Liver (tissue), 9 donors: ENCODE data around the gene DNPEP. TPM values are rescaled to one million over a fixed set of nuclear protein-coding genes. Genes with fewer than 3 reads are reported as not detected.

Experiments
- DNase-seq: peaks from one replicate; pipeline ENCODE4 v3.0.0-alpha.2; 2017; ENCODE audit warnings: low spot score
- H3K27ac ChIP-seq, 2 donors: one replicate each; pipeline ENCODE4 v1.7.0; 2013; ENCODE audit warnings: inconsistent platforms in 2 of 2, low read length in 2 of 2, control low read depth in 1 of 2, low read depth in 1 of 2, mild to moderate bottlenecking in 1 of 2
- H3K27me3 ChIP-seq, 4 donors: one replicate each; pipeline versions ENCODE4 v1.6.1 to v1.7.0; 2013; ENCODE audit warnings: low read length in 3 of 4, inconsistent platforms in 1 of 4, mild to moderate bottlenecking in 1 of 4, moderate library complexity in 1 of 4; ENCODE audit not compliant: control insufficient read depth in 4 of 4, insufficient read depth in 4 of 4
- H3K36me3 ChIP-seq, 4 donors: one replicate each; pipeline versions ENCODE4 v1.6.1 to v1.7.0; 2013; ENCODE audit warnings: low read length in 3 of 4, mild to moderate bottlenecking in 3 of 4, low read depth in 1 of 4, moderate library complexity in 1 of 4; ENCODE audit not compliant: control insufficient read depth in 4 of 4, insufficient read depth in 3 of 4
- H3K4me1 ChIP-seq, 4 donors: one replicate each; pipeline versions ENCODE4 v1.6.1 to v1.7.0; 2013; ENCODE audit warnings: low read length in 3 of 4, mild to moderate bottlenecking in 3 of 4, moderate library complexity in 1 of 4; ENCODE audit not compliant: control insufficient read depth in 4 of 4, insufficient read depth in 4 of 4
- H3K4me3 ChIP-seq, 3 donors: one replicate each; pipeline versions ENCODE4 v1.6.1 to v1.7.0; 2013; ENCODE audit warnings: low read length in 3 of 3, control low read depth in 1 of 3, low read depth in 1 of 3, mild to moderate bottlenecking in 1 of 3
- H3K9ac ChIP-seq, 2 donors: one replicate each; pipeline ENCODE4 v1.7.0; 2013; ENCODE audit warnings: low read length in 2 of 2, mild to moderate bottlenecking in 2 of 2, moderate library complexity in 2 of 2, control low read depth in 1 of 2, low read depth in 1 of 2
- H3K9me3 ChIP-seq, 4 donors: one replicate each; pipeline versions ENCODE4 v1.6.1 to v1.7.0; 2013; ENCODE audit warnings: low read length in 3 of 4; ENCODE audit not compliant: control insufficient read depth in 4 of 4
- FOXA1 ChIP-seq: IDR thresholded peaks from 2 replicates; pipeline ENCODE4 v1.6.1; 2016; ENCODE audit warnings: antibody characterized with exemption
- FOXA2 ChIP-seq: IDR thresholded peaks from 2 replicates; pipeline ENCODE4 v1.6.1; 2016; ENCODE audit warnings: antibody characterized with exemption
- HNF4A ChIP-seq, 2 donors: conservative IDR thresholded peaks; 2 replicates each; pipeline ENCODE4 v1.6.1; 2016; ENCODE audit warnings: antibody characterized with exemption in 2 of 2, mild to moderate bottlenecking in 2 of 2
- MAX ChIP-seq: IDR thresholded peaks from 2 replicates; pipeline ENCODE4 v1.6.1; 2016; ENCODE audit warnings: antibody characterized with exemption
- NR2F2 ChIP-seq: IDR thresholded peaks from 2 replicates; pipeline ENCODE4 v1.6.1; 2016; ENCODE audit warnings: antibody characterized with exemption
- RAD21 ChIP-seq, 2 donors: IDR thresholded peaks; 2 replicates each; pipeline ENCODE4 v1.6.1; 2016; ENCODE audit warnings: antibody characterized with exemption in 2 of 2, mild to moderate bottlenecking in 2 of 2
- SP1 ChIP-seq: IDR thresholded peaks from 2 replicates; pipeline ENCODE4 v1.6.1; 2018; ENCODE audit warnings: antibody characterized with exemption, mild to moderate bottlenecking
- ZBTB33 ChIP-seq: IDR thresholded peaks from 2 replicates; pipeline ENCODE4 v1.6.1; 2016; ENCODE audit warnings: antibody characterized with exemption
- WGBS: extraction: QIAGEN DNeasy Blood & Tissue Kit; methylation state at CpG from one replicate; pipeline ENCODE4 v1.1.7; 2013; 5-methylcytosine and 5-hydroxymethylcytosine counted together
- polyA plus RNA-seq, 2 donors: library from polyadenylated mRNA; stranded (reverse) in 1 of 2; unstranded in 1 of 2; fragments of 200-250 nt in 1 of 2; fragments of >200 nt in 1 of 2; fragmentation: Nextera tagmentation in 1 of 2; extraction: Ambion mirVana in 1 of 2; gene quantifications; one replicate each; pipeline versions ENCODE4 v1.2.1 to v1.2.3, GENCODE V29; 2013 to 2015
- total RNA-seq, 2 donors: library from RNA; depleted of rRNA; stranded (reverse); fragments of >200 nt; gene quantifications; one replicate each; pipeline ENCODE4 v1.2.3, GENCODE V29; 2014
- donor health status: healthy.
- donor health status: healthy.
- donor health status: healthy.
- donor health status: healthy.
- donor health status: healthy.

DNPEP gene
- total and polyA plus RNA-seq, 4 donors = 25.8 to 58.4 (median 45.8) TPM

DNA sequence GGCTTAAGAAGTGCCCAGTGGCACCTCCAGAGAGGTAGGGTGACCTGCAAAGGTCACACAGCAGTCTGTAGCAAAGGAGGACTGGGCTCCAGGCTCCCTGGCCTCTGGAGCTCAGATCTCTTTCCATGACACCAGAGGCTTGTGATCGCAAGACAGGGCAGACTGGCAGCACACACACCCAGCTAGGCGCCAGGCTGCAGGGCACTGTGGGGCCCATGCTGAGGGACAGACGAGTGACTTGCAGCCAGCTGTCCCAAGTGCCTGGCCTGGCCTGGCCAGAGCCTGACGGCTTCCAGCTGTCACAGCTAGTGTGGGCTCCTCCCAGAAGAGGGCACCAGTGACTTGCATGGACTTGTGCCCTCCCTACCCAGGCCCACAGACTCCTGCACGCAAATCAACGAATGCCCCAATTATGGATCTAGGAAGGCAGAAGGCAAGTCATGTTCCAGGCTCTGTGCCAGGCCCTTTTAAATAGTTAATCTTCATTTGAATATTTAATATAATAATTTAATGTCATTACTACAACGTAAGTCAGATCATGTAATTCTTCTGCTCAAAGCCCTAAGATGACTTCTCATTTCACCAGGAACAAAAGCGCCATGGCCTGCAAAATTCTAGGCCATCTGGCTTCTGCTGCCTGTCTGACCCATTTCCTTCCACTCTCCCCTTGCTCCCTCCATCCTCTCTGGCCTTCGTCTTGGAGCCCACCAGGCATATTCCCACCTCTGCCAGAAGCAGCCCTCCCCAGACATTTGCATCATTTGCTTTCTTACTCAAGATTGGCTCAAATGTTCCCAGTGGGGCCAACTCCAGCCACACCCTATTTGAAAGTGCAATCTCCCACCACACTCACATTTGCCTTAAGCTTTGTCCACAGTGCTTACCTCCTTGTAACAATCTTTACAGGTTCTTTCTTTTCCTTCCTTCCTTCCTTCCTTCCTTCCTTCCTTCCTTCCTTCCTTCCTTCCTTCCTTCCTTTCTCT is 43.2 kb upstream of the DNPEP start:
- 68% methylated on average over 9 of the region's 9 CpGs for WGBS

GRCh38 chr2:219429958-219430606 is 42.4 kb upstream of the DNPEP start:
- Histone ChIP-seq H3K9me3 (no peaks in the 10 kb centered on the region), H3K27me3 (peaks cover 0 to 6% (median 0%) of the 10 kb centered on the region in 4 donors), H3K27ac (no peak overlapping the region), H3K4me3 (no peak overlapping the region), H3K9ac (no peak overlapping the region), H3K36me3 (no peaks in the 10 kb centered on the region), H3K4me1 (peaks cover 0 to 3% (median under 1%) of the 10 kb centered on the region in 4 donors)
- DNase-seq = no peak
- TF ChIP-seq MAX = no peak
- TF ChIP-seq FOXA2 = no peak
- no peak for TF ChIP-seq NR2F2
- WGBS = 88% methylated on average over 7 of the region's 7 CpGs

More for the DNA sequence above, 43.2 kb upstream of the DNPEP start:
- Histone ChIP-seq H3K27me3 (peaks cover 0 to 3% (median 2%) of the 10 kb centered on the region in 4 donors), H3K4me3 (no peak overlapping the region), H3K9me3 (no peaks in the 10 kb centered on the region), H3K27ac (no peak overlapping the region), H3K9ac (no peak overlapping the region), H3K36me3 (no peaks in the 10 kb centered on the region), H3K4me1 (peaks cover 0 to 5% (median 2%) of the 10 kb centered on the region in 4 donors)
- no peak for DNase-seq
- TF ChIP-seq ZBTB33 (no peak), RAD21 (IDR thresholded peaks at IDR 0.05) (peak in 1 of 2 donors; percentile 31)

GRCh38 chr2:219428469-219428868 is 40.8 kb upstream of the DNPEP start:
- Histone ChIP-seq H3K27me3 (peaks cover 0 to 3% (median 0%) of the 10 kb centered on the region in 4 donors), H3K4me3 (no peak overlapping the region), H3K27ac (no peak overlapping the region), H3K9ac (no peak overlapping the region), H3K9me3 (no peaks in the 10 kb centered on the region), H3K4me1 (no peaks in the 10 kb centered on the region), H3K36me3 (no peaks in the 10 kb centered on the region)
- no peak for DNase-seq
- no peak for TF ChIP-seq MAX
- no peak for TF ChIP-seq HNF4A (conservative IDR thresholded peaks at IDR 0.05)
- no peak for TF ChIP-seq FOXA1
- TF ChIP-seq SP1 = no peak
